ENCODE results near the gene APBB2. TPM values are rescaled to one million over a fixed set of nuclear protein-coding genes. Genes with fewer than 3 reads are reported as not detected.

Gene APBB2
- total and polyA plus RNA-seq, 4 donors, result 22.7 to 101 (median 64.4) TPM

DNA sequence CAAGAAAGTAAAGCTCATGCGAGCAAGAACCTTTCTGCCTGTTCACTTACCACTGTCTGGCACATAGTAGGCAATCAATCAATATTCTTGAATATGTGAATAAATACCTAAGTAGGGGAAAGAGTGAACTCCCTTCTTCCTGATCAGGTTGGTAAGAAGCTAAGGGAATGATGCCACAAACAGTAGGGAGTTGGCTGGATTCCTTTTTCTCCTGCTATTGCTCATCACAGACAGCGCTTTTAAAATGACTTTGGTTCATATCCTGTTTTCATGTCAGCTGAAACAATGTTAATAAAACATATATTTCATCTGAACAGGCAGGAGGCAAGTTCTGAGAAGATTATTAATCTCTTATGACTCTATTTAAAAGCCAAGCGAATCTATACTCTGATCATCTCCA, 365.4 kb downstream of the APBB2 start:
- ATAC-seq (ENCODE audit: low FRiP score) (no peak), DNase-seq (no peak)
- WGBS, 2 donors, result 91 to 97% methylated on average over 3 of the region's 3 CpGs
- H3K27me3 ChIP-seq (ENCODE audit: control insufficient read depth in 1 of 2, insufficient read depth in 2 of 2, low read length in 1 of 2), result no peaks in the 10 kb centered on the region
- no peak overlapping the region for H3K27ac ChIP-seq (ENCODE audit: low read depth in 1 of 2, low read length in 2 of 2)
- H3K4me3 ChIP-seq (ENCODE audit: low read length in 2 of 2), result no peak overlapping the region
- no peaks in the 10 kb centered on the region for H3K9me3 ChIP-seq (ENCODE audit: control insufficient read depth, low read length)
- no peaks in the 10 kb centered on the region for H3K4me1 ChIP-seq (ENCODE audit: control insufficient read depth in 1 of 2, insufficient read depth in 2 of 2, low read length in 2 of 2)
- intact Hi-C loops (cut with DNase I), result no loop called here
- H3K36me3 ChIP-seq (ENCODE audit: control insufficient read depth in 1 of 2, insufficient read depth in 2 of 2, low read length in 1 of 2), result peaks cover 0 to 1% of the 10 kb centered on the region in 2 donors

- WGBS, 2 donors, result 84 to 87% methylated on average over 5 of the region's 5 CpGs
- Histone ChIP-seq H3K36me3 (ENCODE audit: control insufficient read depth in 1 of 2, insufficient read depth in 2 of 2, low read length in 1 of 2) (no peaks in the 10 kb centered on the region), H3K27me3 (ENCODE audit: control insufficient read depth in 1 of 2, insufficient read depth in 2 of 2, low read length in 1 of 2) (no peaks in the 10 kb centered on the region), H3K4me3 (ENCODE audit: low read length in 2 of 2) (no peak overlapping the region), H3K9me3 (ENCODE audit: control insufficient read depth, low read length) (no peaks in the 10 kb centered on the region), H3K4me1 (ENCODE audit: control insufficient read depth in 1 of 2, insufficient read depth in 2 of 2, low read length in 2 of 2) (peaks cover 0 to 2% of the 10 kb centered on the region in 2 donors), H3K27ac (ENCODE audit: low read depth in 1 of 2, low read length in 2 of 2) (no peak overlapping the region)
- intact Hi-C loops (cut with DNase I), result no loop called here
- ATAC-seq (ENCODE audit: low FRiP score) (no peak), DNase-seq (no peak)
These were observed 366.1 kb downstream of the APBB2 start for GRCh38 chr4:40848251-40848650.

- Histone ChIP-seq H3K27ac (ENCODE audit: low read depth in 1 of 2, low read length in 2 of 2) (no peak overlapping the region), H3K4me3 (ENCODE audit: low read length in 2 of 2) (no peak overlapping the region), H3K27me3 (ENCODE audit: control insufficient read depth in 1 of 2, insufficient read depth in 2 of 2, low read length in 1 of 2) (no peaks in the 10 kb centered on the region), H3K9me3 (ENCODE audit: control insufficient read depth, low read length) (no peaks in the 10 kb centered on the region), H3K4me1 (ENCODE audit: control insufficient read depth in 1 of 2, insufficient read depth in 2 of 2, low read length in 2 of 2) (peaks cover 0 to 2% of the 10 kb centered on the region in 2 donors), H3K36me3 (ENCODE audit: control insufficient read depth in 1 of 2, insufficient read depth in 2 of 2, low read length in 1 of 2) (no peaks in the 10 kb centered on the region)
- DNase-seq, result no peak
- no peak for ATAC-seq (ENCODE audit: low FRiP score)
- intact Hi-C loops (cut with DNase I), result no loop called here
- WGBS, 2 donors, result 94 to 95% methylated on average over 5 of the region's 5 CpGs
These were observed 367.8 kb downstream of the APBB2 start for GRCh38 chr4:40846532-40846931.

DNA sequence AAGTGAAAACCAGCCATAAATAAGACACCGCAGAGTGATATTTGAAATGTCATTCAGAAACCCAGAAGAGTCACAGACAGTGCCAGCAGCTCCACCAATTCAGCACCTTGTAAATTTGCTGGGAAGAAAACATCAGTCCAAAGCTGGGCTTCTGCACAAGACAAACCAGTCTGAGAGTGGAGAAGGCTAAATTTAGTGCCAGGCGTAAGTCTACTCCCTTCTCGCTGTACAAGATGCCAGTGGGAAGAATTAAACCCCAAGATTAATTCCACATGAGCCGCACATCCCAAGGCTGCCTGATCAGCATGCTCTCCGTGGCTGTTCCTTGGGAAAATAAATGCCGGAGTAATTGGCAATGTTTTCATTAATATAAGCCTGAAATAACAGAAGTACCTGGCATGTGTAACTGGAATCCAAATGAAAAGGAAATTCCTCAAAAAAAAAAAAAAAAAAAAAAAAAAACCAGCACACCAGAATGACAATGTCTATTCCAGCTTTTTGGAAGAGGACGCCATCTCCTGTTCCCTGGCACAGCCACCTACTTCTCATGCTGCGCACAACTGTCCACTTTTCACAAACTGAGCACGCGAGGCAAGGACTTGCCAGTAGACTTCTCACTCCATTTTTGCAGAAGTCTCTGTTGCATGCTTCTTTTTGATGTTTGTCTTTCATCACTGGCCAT, 369.0 kb downstream of the APBB2 start:
- DNase-seq (no peak), ATAC-seq (ENCODE audit: low FRiP score) (peak; percentile 56)
- 4 to 13% methylated on average over 10 of the region's 10 CpGs for WGBS, 2 donors
- Histone ChIP-seq H3K9me3 (ENCODE audit: control insufficient read depth, low read length) (no peaks in the 10 kb centered on the region), H3K36me3 (ENCODE audit: control insufficient read depth in 1 of 2, insufficient read depth in 2 of 2, low read length in 1 of 2) (no peaks in the 10 kb centered on the region), H3K4me1 (ENCODE audit: control insufficient read depth in 1 of 2, insufficient read depth in 2 of 2, low read length in 2 of 2) (peaks cover 0 to 2% of the 10 kb centered on the region in 2 donors), H3K4me3 (ENCODE audit: low read length in 2 of 2) (no peak overlapping the region), H3K27me3 (ENCODE audit: control insufficient read depth in 1 of 2, insufficient read depth in 2 of 2, low read length in 1 of 2) (no peaks in the 10 kb centered on the region), H3K27ac (ENCODE audit: low read depth in 1 of 2, low read length in 2 of 2) (peak overlapping the region in 1 of 2 donors; percentile 70)
- intact Hi-C loops (cut with DNase I), result no loop called here

GRCh38 chr4:40844261-40844660, 370.1 kb downstream of the APBB2 start:
- WGBS, 2 donors, result 75 to 76% methylated on average over 6 of the region's 6 CpGs
- peaks cover 0 to 2% of the 10 kb centered on the region in 2 donors for H3K4me1 ChIP-seq (ENCODE audit: control insufficient read depth in 1 of 2, insufficient read depth in 2 of 2, low read length in 2 of 2)
- H3K9me3 ChIP-seq (ENCODE audit: control insufficient read depth, low read length), result no peaks in the 10 kb centered on the region
- peak overlapping the region; percentile 20 to 85 for H3K27ac ChIP-seq (ENCODE audit: low read depth in 1 of 2, low read length in 2 of 2)
- intact Hi-C loops (cut with DNase I), result no loop called here
- H3K27me3 ChIP-seq (ENCODE audit: control insufficient read depth in 1 of 2, insufficient read depth in 2 of 2, low read length in 1 of 2), result no peaks in the 10 kb centered on the region
- no peak for ATAC-seq (ENCODE audit: low FRiP score)
- no peaks in the 10 kb centered on the region for H3K36me3 ChIP-seq (ENCODE audit: control insufficient read depth in 1 of 2, insufficient read depth in 2 of 2, low read length in 1 of 2)
- DNase-seq, result no peak
- H3K4me3 ChIP-seq (ENCODE audit: low read length in 2 of 2), result no peak overlapping the region

DNA sequence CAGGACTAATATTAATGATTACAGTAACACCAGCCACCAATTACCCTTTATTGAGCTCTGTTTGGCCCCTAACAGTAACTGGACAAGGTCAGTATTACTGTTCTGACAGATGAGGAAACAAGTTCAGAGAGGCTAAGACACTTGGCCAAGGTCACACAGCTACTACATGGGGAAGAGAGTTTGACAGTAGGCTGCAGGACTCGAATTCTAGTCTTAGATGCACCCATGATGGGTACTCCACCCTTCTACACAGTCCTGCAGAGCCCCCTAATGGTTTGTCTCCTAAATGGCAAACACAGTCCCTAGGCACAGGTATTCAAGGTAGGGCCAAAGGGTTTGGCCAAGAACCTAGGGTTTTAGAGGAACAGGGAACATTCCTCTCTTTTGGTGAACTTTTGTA, 370.6 kb downstream of the APBB2 start:
- no peak for DNase-seq
- Histone ChIP-seq H3K27me3 (ENCODE audit: control insufficient read depth in 1 of 2, insufficient read depth in 2 of 2, low read length in 1 of 2) (no peaks in the 10 kb centered on the region), H3K36me3 (ENCODE audit: control insufficient read depth in 1 of 2, insufficient read depth in 2 of 2, low read length in 1 of 2) (no peaks in the 10 kb centered on the region), H3K9me3 (ENCODE audit: control insufficient read depth, low read length) (no peaks in the 10 kb centered on the region), H3K27ac (ENCODE audit: low read depth in 1 of 2, low read length in 2 of 2) (peak overlapping the region; percentile 20 to 85), H3K4me3 (ENCODE audit: low read length in 2 of 2) (no peak overlapping the region), H3K4me1 (ENCODE audit: control insufficient read depth in 1 of 2, insufficient read depth in 2 of 2, low read length in 2 of 2) (peaks cover 0 to 2% of the 10 kb centered on the region in 2 donors)
- ATAC-seq (ENCODE audit: low FRiP score), result no peak
- intact Hi-C loops (cut with DNase I), result no loop called here
- 88 to 95% methylated on average over 1 of the region's 1 CpG for WGBS, 2 donors

GRCh38 chr4:40842725-40843423, 371.5 kb downstream of the APBB2 start:
- Histone ChIP-seq H3K4me1 (ENCODE audit: control insufficient read depth in 1 of 2, insufficient read depth in 2 of 2, low read length in 2 of 2) (peaks cover 0 to 2% of the 10 kb centered on the region in 2 donors), H3K9me3 (ENCODE audit: control insufficient read depth, low read length) (no peaks in the 10 kb centered on the region), H3K27me3 (ENCODE audit: control insufficient read depth in 1 of 2, insufficient read depth in 2 of 2, low read length in 1 of 2) (no peaks in the 10 kb centered on the region), H3K27ac (ENCODE audit: low read depth in 1 of 2, low read length in 2 of 2) (no peak overlapping the region), H3K4me3 (ENCODE audit: low read length in 2 of 2) (no peak overlapping the region), H3K36me3 (ENCODE audit: control insufficient read depth in 1 of 2, insufficient read depth in 2 of 2, low read length in 1 of 2) (no peaks in the 10 kb centered on the region)
- no peak for ATAC-seq (ENCODE audit: low FRiP score)
- WGBS, 2 donors, result 85 to 86% methylated on average over 14 of the region's 14 CpGs
- no peak for DNase-seq
- intact Hi-C loops (cut with DNase I), result no loop called here

- Histone ChIP-seq H3K4me3 (ENCODE audit: low read length in 2 of 2) (no peak overlapping the region), H3K27ac (ENCODE audit: low read depth in 1 of 2, low read length in 2 of 2) (no peak overlapping the region), H3K4me1 (ENCODE audit: control insufficient read depth in 1 of 2, insufficient read depth in 2 of 2, low read length in 2 of 2) (peaks cover 0 to 2% of the 10 kb centered on the region in 2 donors), H3K27me3 (ENCODE audit: control insufficient read depth in 1 of 2, insufficient read depth in 2 of 2, low read length in 1 of 2) (no peaks in the 10 kb centered on the region), H3K36me3 (ENCODE audit: control insufficient read depth in 1 of 2, insufficient read depth in 2 of 2, low read length in 1 of 2) (no peaks in the 10 kb centered on the region), H3K9me3 (ENCODE audit: control insufficient read depth, low read length) (no peaks in the 10 kb centered on the region)
- intact Hi-C loops (cut with DNase I), result no loop called here
- no peak for ATAC-seq (ENCODE audit: low FRiP score)
- DNase-seq, result no peak
- 83 to 84% methylated on average over 13 of the region's 13 CpGs for WGBS, 2 donors
These were observed 372.0 kb downstream of the APBB2 start for GRCh38 chr4:40842318-40842717.
